Measurements from ENCODE around the gene ELOVL2. TPM values are rescaled to one million over a fixed set of nuclear protein-coding genes. Genes with fewer than 3 reads are reported as not detected.
"Not testable (repeated sequence)": the region's sequence is repeated elsewhere in the genome, so short reads cannot be mapped to it uniquely, and the experiment has no call there.

The ELOVL2 gene
- polyA plus RNA-seq, 4 donors, result 7.2 to 10.7 (median 8.7) TPM

DNA sequence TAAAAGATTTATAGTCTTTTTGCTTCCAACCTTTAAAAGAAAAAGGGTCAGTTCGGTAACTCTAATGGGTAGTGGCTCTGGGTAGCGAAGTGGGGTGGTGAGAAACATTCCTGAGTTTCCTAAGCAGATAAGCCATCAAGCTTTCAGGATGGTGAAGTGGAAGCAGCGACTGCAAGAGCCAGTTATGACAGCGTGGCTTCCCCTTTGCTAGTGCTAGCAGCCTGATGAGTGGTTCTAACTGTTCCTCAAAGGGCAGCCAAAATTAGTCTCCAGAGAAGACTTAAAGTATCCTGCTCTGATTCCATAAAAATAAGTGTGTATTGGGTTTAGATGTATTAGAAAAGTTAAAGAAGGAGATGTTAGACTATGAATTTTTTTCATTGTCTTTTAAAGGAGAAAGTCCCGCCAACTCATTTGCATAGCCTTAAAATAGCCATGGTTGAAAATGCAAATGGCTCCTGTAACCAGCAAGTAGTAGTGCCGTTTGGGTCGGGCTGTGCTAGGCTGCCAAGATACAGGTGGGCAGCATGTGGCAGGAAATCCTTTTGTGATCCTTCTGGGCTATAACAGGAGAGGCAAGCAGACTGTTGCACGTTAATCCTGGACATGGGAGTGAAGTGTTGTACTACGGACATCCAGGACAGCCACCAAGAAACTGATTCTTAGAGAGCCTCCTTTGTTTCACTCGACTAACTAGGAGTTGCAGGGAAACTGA lies 18.0 kb downstream of the ELOVL2 start:
- DNase-seq (ENCODE audit: low read depth in 4 of 4, low spot score in 2 of 4), result no peak

DNA sequence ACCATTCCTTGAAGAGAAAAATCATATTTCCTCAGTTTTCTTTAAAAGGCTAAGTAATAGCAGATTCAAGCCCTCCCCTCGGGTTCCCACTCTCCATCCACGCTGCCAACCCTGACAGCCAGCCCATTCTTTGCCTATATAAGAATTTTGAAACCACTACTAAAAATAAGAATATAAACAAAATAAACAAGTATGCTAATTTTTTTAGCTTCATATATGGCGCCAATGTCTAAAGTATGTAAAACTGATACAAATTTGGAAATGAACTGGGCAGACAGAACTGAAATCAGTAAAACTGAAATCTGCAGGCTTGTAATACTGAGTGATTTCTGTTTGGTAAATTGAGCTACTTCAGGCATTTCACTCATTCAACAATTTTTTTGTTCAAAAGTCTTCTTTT lies 19.0 kb downstream of the ELOVL2 start:
- DNase-seq (ENCODE audit: low read depth in 4 of 4, low spot score in 2 of 4), result no peak

DNA sequence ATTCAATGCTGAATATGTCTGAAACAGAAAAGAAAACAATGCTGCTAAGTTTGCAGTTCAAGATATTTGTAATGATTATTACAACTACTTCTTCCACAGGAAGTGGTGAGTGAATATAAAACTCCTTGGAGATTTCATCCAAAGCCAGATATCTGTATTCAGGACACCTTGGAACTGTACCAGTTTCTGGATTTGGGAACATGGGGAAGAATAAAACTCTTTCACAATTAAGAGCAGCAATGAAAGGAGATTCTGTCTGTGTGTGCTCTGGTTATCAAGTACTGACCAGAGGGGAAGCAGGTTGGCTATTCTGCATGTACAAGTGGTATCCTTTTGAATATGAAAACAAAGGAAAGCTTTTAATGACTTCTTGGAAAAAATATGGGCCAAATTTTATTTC lies 21.1 kb downstream of the ELOVL2 start:
- no peak for DNase-seq (ENCODE audit: low read depth in 4 of 4, low spot score in 2 of 4)

DNA sequence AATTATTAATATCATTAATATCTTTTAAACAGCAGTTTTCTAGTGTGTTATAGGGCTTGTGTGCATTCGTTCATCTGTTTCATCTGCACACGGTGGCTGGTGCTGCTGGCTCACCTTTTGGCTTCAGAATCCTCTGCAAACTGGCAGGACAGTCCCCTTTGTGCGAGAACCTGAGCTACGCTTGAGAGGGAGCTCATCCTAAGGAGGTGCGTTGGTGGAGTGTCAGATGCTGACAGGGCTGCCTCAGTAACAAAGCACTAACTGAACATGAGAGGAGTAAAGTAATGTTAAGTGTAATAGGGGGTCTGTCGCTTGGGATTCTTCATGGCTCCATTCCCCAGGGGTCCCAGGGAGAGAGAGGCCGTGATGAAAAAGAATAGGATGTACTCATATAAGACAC lies 22.4 kb downstream of the ELOVL2 start:
- no peak for DNase-seq (ENCODE audit: low read depth in 4 of 4, low spot score in 2 of 4)

DNA sequence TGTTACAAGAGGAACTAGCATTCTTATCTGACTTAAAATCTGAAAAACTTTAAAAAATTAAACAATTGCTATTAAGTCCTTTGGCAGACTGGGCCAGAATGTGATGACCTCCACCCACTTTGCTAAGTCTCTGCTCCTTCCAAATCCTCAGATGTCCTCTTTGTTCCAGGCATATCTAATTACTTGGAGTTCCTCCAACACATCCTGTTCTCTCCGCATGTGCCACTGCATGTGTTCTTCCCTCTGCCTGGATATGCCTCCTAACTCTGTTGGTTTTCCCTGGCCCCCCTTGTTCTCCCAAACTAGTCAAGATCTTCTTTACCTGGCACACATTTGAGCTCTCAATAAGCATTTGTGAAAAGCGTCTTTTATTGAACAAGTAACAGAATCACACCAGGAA lies 23.1 kb downstream of the ELOVL2 start:
- no peak for DNase-seq (ENCODE audit: low read depth in 4 of 4, low spot score in 2 of 4)

DNA sequence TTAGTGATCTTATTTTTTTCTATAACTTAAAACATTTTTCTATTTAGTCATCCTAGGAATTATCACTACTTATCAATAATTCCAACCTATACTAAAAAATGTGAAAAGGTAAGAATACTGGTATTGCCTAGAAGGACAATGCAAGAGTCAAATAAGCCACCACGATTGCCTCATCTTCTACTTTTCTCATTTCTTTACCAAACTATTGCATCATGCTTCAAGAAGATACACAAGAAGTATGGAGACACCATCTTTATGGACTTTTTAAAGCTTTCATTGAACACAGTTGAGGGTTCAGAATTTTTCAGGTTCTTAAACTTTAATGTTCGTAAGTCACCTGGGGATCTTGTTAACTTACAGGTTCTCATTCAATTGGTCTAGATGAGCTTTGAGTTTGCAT lies 25.9 kb downstream of the ELOVL2 start:
- DNase-seq (ENCODE audit: low read depth in 4 of 4, low spot score in 2 of 4), result no peak

DNA sequence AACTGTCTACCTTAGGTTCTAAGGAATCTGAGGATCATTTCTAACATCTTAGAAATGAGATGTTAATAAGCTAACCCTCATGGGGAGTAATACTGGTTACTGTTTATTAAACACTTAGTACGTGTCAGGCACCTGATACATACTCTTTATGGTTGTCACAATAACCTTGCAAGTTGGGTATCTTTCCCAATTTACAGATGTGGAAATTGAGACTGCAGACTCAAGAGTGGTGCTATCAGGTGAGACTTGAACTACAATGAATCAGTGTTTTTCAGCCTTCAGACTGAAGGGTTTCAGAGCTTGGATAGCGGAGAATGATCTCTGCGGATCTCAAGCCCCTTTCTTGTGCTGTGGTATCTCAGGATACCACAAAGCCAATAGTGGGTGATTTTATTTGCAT lies 27.0 kb downstream of the ELOVL2 start:
- DNase-seq (ENCODE audit: low read depth in 4 of 4, low spot score in 2 of 4), result no peak

DNA sequence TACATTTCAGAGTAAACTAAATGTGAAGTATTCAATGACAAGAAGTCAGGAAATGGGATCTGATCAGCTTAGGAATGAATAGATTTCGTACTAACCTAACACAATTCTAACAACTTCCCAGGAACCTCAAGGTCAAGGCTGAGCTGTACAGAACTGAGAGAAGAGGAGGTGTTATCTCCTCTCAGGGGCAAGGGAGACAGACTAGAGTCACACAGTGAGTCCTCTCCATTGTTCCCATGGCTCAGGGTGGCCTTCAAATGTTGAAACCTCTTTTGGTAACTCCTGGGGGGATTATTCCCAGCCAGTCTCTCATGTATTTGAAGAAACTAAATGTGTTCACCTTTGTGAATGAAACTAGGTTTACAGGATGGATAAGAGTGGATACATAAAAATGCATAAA lies 27.7 kb downstream of the ELOVL2 start:
- no peak for DNase-seq (ENCODE audit: low read depth in 4 of 4, low spot score in 2 of 4)

DNA sequence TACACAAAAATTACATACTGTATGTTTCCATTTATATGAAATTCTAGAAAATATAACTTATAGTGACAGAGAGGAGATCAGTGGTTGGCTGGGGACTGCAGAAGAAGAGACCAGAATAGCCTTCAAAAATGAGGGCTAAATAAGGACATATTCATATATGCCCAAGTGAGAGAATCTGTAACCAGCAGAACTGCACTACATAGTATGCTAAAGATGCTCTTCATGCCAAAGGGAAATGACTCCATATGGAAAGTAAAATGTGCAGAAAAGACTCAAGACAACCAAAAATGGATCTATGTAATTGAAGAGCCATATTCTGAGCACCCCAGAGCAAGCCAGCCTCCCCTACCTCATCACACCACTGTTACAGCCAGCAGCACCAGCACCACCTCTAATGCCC lies 29.0 kb downstream of the ELOVL2 start:
- no peak for DNase-seq (ENCODE audit: low read depth in 4 of 4, low spot score in 2 of 4)

DNA sequence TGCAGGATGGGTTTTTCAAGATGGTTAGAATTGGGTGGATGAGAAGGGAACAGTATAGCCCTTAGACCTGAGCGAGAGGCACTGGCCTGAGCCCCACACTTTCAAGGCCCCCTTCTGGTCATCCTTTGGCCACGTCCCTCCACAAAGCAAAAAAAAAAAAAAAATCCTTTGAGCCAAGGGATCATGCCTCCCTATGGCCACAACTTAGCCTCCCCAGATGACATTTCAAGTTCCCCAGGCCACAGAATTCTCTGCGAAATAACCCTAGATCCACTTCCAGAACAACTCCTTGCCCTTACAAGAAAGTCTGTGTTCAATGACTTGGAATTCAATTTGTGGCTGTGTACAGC lies 30.4 kb downstream of the ELOVL2 start:
- DNase-seq (ENCODE audit: low read depth in 4 of 4, low spot score in 2 of 4), result no peak

DNA sequence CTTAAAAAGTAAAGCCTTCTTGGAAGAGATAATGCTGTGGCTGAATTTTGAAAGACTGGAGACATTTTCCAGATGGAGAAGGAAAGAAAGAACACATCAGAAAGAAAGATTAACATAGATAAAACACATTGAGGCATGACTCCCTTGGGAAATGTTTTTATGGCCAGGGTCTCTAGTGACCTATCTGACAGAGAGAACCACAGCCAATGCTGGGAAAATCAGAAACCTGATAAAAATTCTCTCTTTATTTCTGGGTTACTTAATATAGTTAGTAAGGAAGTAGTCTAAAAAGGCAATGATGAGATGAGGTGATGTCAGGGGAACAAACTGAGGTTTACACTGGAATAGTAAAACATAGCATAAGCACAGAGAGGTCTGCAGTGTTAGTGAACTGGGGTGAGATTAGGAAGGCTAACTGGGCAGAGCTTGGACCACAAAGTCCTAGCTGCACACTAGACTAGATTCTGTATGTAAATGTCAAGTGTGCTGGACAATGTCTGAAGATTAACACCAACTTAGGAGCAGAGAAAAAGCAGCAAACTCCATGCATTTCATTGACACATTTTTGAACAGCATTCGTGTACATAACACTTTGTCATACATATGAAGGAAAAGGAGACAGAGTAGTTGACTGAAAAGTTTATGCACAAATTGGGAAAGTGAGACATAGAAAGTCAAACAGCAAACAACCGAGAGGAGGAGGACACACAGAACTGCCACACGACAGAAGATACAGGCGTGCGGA lies 31.0 kb downstream of the ELOVL2 start:
- DNase-seq (ENCODE audit: low read depth in 4 of 4, low spot score in 2 of 4), result no peak

DNA sequence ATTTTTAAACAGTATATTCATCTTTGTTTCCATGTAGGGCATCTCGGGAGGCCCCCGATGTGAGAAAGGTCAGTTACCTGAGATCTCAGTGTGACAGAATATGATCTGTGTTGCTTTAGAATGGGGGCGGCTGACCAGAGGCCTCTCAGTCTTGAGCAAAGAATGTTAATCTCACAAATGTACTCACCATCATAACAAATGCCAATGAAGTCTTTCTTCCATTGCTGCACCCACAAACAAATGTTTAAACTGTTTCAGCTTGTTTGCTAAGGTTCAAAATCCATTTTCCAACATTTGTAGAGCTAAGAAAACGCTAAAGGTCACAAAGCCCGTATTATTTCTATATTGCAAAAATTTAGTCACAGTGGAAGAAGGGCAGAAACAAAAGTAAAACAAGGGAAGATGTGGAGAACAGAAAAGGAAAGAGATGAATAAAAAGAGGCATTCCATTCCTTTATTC lies 31.8 kb downstream of the ELOVL2 start:
- no peak for DNase-seq (ENCODE audit: low read depth in 4 of 4, low spot score in 2 of 4)

DNA sequence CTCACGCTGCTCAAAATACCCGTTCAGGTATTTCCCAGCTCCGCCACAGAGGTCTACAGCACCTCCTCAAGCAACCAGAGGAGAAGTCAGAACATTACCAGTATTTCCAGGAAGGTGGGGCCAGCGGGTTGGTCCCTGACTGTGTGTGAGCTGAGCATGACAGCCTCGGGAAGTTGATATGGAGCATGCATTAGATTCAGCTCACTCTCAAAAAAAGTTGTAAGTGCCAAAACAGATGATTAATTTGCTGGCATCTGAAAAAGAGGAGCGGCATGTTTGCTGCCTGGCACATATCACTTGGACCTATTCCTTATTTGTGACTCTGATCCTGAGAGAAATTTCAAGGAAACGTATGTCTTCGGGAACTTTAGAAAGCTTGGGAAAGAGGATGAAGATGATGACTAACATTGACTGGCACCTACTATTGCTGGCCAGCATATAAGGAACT lies 32.3 kb downstream of the ELOVL2 start:
- DNase-seq (ENCODE audit: low read depth in 4 of 4, low spot score in 2 of 4), result peak in 2 of 4 donors; percentile 10 to 23

DNA sequence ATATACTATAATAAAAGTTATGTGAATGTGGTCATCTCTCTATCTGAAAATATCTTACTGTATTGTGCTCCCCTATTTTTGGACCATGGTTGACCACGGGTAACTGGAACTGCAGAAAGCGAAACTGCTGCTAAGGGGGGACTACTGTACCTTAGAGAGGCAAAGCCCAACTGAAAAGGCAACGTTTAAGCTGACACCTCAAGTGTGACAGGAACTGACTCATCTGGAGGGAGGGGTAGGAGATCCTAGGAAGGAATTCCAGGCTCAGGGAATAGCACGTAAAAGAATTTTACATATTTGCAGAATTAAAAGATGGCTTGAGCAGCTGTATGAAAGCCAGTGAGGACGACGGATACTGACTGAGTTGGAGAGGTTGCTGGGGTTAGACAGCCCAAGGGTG lies 34.8 kb downstream of the ELOVL2 start:
- no peak for DNase-seq (ENCODE audit: low read depth in 4 of 4, low spot score in 2 of 4)

DNA sequence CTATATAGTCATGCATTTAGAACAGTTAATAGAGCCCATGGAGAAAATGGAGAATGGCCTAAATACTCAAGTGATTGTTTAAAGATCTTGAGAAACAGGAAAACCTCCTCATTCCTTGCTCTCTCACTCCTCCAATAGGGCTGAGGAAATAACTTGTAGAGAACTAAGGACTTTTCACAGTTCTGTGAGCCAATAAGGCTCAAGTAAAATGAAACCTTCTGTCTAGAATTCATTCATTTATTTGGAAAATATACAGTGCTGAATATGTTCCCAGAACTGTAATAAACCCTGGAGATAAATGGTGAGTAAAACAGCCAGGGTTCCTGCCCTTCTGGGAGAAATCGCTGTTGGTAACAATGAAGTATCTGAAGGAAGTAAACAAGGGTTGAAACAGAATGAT lies 35.3 kb downstream of the ELOVL2 start:
- no peak for DNase-seq (ENCODE audit: low read depth in 4 of 4, low spot score in 2 of 4)

DNA sequence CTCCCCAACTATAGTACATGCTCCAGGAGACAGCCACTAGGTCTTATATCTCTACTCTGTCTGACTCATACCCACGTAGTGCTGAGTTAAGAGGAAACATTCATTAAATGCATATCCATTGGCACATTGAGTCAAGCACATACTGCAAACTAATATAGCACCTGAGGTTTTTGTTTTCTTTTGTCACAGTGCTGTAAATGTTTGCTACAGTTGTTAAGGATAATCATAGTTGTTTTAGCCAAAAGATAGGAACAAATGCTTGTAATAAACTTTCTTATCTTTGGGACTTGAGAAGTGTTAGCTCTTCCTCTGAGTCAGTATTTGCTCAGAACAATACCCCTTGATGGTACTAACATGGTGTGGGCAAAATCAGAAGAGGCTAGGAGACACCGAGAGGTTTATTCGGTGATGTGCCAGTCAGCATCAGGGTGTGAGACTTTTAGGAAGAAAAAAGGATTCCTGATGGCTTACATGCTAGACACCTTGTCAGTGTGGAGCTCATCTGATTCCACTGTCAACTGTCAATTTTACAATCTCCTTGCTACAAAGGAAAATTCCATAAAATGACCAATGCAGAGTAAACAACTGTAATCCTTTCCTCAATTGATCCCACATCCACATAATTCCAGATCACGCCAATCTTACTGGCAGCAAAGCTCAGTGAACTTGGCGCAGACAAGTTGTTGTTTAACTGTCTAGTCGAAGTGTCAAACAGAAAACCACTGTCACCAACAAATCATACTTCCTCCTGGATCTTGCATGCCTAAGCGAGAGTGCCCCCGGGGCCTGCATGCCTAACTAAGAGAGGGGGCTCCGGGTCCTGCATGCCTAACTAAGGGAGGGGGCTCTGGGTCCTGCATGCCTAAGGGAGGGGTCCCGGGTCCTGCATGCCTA lies 36.1 kb downstream of the ELOVL2 start:
- no peak for DNase-seq (ENCODE audit: low read depth in 4 of 4, low spot score in 2 of 4)

DNA sequence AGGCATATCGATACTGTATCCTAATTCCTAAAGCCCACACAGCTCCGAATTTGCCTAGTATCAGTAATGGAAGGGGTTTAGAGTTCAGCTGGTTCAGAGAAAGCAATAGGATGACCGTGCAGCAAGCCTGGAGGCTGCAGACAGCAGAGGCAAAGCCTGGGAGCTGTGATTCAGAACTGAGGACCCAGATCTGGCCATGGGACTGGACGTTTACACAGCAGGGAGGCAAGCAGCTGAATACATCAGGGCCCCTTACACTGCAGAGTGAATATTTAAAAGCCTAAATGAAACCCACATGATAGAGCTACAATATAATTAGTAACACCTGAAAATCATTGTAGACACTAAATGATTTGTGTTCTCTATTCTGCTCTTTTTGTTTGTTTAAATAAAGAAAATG lies 38.0 kb downstream of the ELOVL2 start:
- no peak for DNase-seq (ENCODE audit: low read depth in 4 of 4, low spot score in 2 of 4)

DNA sequence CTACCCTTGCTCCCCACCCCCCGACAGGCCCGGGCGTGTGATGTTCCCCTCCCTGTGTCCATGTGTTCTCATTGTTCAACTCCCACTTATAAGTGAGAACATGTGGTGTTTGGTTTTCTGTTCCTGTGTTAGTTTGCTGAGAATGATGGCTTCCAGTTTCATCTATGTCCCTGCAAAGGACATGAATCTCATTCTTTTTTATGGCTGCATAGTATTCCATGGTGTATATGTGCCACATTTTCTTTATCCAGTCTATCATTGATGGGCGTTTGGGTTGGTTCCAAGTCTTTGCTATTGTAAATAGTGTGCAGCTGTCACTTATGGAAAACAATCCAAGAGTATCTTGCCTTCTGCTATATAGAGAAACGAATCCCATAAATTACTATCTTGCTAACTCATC lies 40.8 kb downstream of the ELOVL2 start:
- DNase-seq (ENCODE audit: low read depth in 4 of 4, low spot score in 2 of 4), result not testable (repeated sequence)

DNA sequence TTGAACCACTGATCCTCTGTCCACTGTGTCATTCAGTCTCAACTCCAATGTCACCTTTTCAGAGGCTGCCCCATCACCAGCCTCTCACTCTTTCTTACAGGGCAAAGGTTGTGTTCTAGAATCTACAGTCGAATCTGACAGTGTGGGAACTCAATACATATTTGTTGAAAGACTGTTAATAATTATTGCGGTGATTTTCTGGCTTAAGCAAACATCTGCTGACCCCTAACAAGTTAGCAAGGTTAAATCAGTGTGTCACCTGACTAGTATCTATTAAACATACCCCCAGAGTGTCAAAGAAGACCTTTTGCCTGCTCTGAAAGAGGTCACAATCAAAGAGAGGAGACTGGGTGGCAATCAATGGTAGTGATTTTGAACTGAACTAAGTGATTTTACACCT lies 41.9 kb downstream of the ELOVL2 start:
- DNase-seq (ENCODE audit: low read depth in 4 of 4, low spot score in 2 of 4), result no peak

DNA sequence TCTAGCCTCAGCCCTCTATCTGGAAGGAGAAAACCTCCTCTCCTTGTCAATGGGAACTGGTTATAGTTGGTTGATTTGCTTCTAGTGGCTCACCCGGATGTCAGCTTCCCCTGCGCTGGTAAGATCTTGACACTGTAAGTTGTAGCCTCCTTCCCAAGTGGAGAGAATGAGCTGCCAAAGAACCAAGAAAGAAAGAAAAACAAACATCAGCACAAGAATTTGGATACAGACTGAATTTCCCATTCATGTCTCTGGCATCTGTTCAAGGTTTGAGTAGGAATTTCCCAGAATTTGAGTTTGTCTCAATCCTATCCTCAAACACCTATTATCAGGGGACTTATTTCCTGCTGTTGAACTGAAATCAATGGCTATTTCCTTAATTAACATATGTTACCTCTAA lies 44.1 kb downstream of the ELOVL2 start:
- no peak for DNase-seq (ENCODE audit: low read depth in 4 of 4, low spot score in 2 of 4)

DNA sequence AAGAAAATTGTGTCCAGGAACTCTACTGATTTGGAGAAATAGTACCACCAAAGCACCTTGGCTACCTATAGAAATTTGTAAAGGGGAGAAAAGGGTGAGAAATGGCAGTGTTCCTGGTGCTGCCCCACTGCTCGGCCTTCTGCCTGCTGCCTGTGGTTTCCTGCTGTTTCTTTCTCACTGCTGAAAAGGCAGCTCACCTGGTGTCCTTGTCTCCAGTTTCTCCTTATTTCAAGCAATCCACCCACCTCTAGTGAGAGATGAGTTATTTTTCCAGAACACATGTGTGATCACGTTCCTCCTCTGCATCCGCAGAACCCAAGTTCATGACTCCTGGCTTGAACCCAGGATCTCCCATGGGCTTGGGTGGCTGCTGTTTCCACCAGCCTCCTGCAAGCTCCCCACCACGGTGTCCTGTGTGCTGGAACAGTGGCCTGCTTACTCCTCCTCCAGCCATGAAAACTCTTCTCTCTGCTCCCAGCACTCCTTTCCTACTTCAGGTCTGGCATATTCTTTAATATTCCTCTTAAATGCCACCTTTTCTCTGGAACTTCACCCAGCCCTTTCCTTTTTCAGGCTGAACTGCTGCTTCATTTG lies 48.9 kb downstream of the ELOVL2 start:
- no peak for DNase-seq (ENCODE audit: low read depth in 4 of 4, low spot score in 2 of 4)

Measured in left renal cortex interstitium (tissue), 4 donors.